OCI-LY3 (cell line): ENCODE data around the gene BRK1.
"Not testable (repeated sequence)": the region's sequence is repeated elsewhere in the genome, so short reads cannot be mapped to it uniquely, and the experiment has no call there.

Experiments used
- H2AFZ ChIP-seq: fragments of 200-600, 300-600 bp; shearing (Covaris generic); 2 replicates; pipeline ENCODE4 v1.6.0; 2014; ENCODE audit warnings: antibody characterized with exemption, low read depth, low read length
- H3K27ac ChIP-seq: fragments of 200-600, 300-600 bp; sonication (generic); 2 replicates; pipeline ENCODE4 v1.5.1; 2014; ENCODE audit warnings: mild to moderate bottlenecking, low read length, moderate library complexity, mixed read lengths
- H3K27me3 ChIP-seq: fragments of 200-600, 300-600 bp; sonication (generic); 2 replicates; pipeline ENCODE4 v1.6.1; 2014; ENCODE audit warnings: low read depth, low read length, mixed read lengths
- H3K36me3 ChIP-seq: fragments of 200-600, 300-600 bp; sonication (generic); replicated peaks from 2 replicates; pipeline ENCODE3; 2014; ENCODE audit warnings: low read depth, low read length, mixed read lengths
- H3K4me1 ChIP-seq: fragments of 300-600, 200-600 bp; sonication (generic); 2 replicates; pipeline ENCODE4 v1.6.1; 2014; ENCODE audit warnings: low read length, mixed read lengths
- H3K4me2 ChIP-seq: fragments of 200-600, 300-600 bp; sonication (generic); 2 replicates; pipeline ENCODE4 v1.6.1; 2014; ENCODE audit warnings: low read length, mixed read lengths
- H3K4me3 ChIP-seq: fragments of 300-600, 200-600 bp; sonication (generic); 2 replicates; pipeline ENCODE4 v1.5.1; 2014; ENCODE audit warnings: antibody characterized with exemption, mild to moderate bottlenecking, low read length, moderate library complexity
- H3K79me2 ChIP-seq: fragments of 300-600, 200-600 bp; shearing (Covaris generic); 2 replicates; pipeline ENCODE4 v1.6.1; 2014; ENCODE audit warnings: mild to moderate bottlenecking, low read length, mixed read lengths
- H3K9ac ChIP-seq: fragments of 300-600, 200-600 bp; shearing (Covaris generic); 2 replicates; pipeline ENCODE4 v1.6.0; 2014; ENCODE audit warnings: mild to moderate bottlenecking, low read length, moderate library complexity
- H3K9me3 ChIP-seq: fragments of 200-600, 300-600 bp; shearing (Covaris generic); 2 replicates; pipeline ENCODE4 v1.6.1; 2014; ENCODE audit warnings: low read length, mixed read lengths; ENCODE audit not compliant: insufficient read depth
- H4K20me1 ChIP-seq: fragments of 200-600, 300-600 bp; sonication (generic); 2 replicates; pipeline ENCODE4 v1.6.1; 2016; ENCODE audit warnings: low read length, mixed read lengths; ENCODE audit not compliant: insufficient read depth
- CTCF ChIP-seq: fragments of 200-600, 300-600 bp; sonication (generic); IDR thresholded peaks from 2 replicates; pipeline ENCODE4 v1.5.1; 2014; ENCODE audit warnings: antibody characterized with exemption, low read length, low read depth
- EZH2phosphoT487 ChIP-seq: fragments of 200-600 bp; shearing (Covaris generic); IDR thresholded peaks from 2 replicates; pipeline ENCODE4 v1.6.1; 2018; ENCODE audit warnings: antibody characterized with exemption, mixed run types, low read depth

The BRK1 gene

GRCh38 chr3:10170915-10171478 is 55.5 kb downstream of the BRK1 start:
- no peaks in the 10 kb centered on the region for H3K27me3 ChIP-seq
- no peaks in the 10 kb centered on the region for H3K36me3 ChIP-seq
- H3K4me2 ChIP-seq, result no peak overlapping the region
- H3K9ac ChIP-seq, result no peak overlapping the region
- no peaks in the 10 kb centered on the region for H3K4me1 ChIP-seq
- no peak overlapping the region for H3K4me3 ChIP-seq
- peaks cover 3% of the 10 kb centered on the region; the same call in 1 of the 2 replicates for H3K9me3 ChIP-seq
- TF ChIP-seq CTCF, result no peak
- no peak for TF ChIP-seq EZH2phosphoT487
- no peaks in the 10 kb centered on the region for H4K20me1 ChIP-seq
- H3K79me2 ChIP-seq, result no peaks in the 10 kb centered on the region
- H3K27ac ChIP-seq, result no peak overlapping the region
- no peak overlapping the region for H2AFZ ChIP-seq

- no peaks in the 10 kb centered on the region for H3K36me3 ChIP-seq
- H3K9ac ChIP-seq, result no peak overlapping the region
- H3K4me2 ChIP-seq, result no peak overlapping the region
- no peak overlapping the region for H3K27ac ChIP-seq
- no peak for TF ChIP-seq CTCF
- no peak for TF ChIP-seq EZH2phosphoT487
- no peaks in the 10 kb centered on the region for H3K27me3 ChIP-seq
- peaks cover 3% of the 10 kb centered on the region; the same call in 1 of the 2 replicates for H3K9me3 ChIP-seq
- no peaks in the 10 kb centered on the region for H3K79me2 ChIP-seq
- no peaks in the 10 kb centered on the region for H4K20me1 ChIP-seq
- no peak overlapping the region for H2AFZ ChIP-seq
- H3K4me3 ChIP-seq, result no peak overlapping the region
- no peaks in the 10 kb centered on the region for H3K4me1 ChIP-seq
Observed at GRCh38 chr3:10173095-10173925, 57.8 kb downstream of the BRK1 start.

GRCh38 chr3:10173926-10174435 is 58.5 kb downstream of the BRK1 start:
- TF ChIP-seq CTCF (no peak), EZH2phosphoT487 (no peak)
- no peak overlapping the region for H3K4me3 ChIP-seq
- no peaks in the 10 kb centered on the region for H3K79me2 ChIP-seq
- no peak overlapping the region for H3K9ac ChIP-seq
- H3K4me1 ChIP-seq, result no peaks in the 10 kb centered on the region
- H2AFZ ChIP-seq, result no peak overlapping the region
- no peaks in the 10 kb centered on the region for H3K36me3 ChIP-seq
- H3K9me3 ChIP-seq, result peaks cover 3% of the 10 kb centered on the region; the same call in 1 of the 2 replicates
- H3K27me3 ChIP-seq, result no peaks in the 10 kb centered on the region
- H3K4me2 ChIP-seq, result no peak overlapping the region
- H3K27ac ChIP-seq, result no peak overlapping the region
- no peaks in the 10 kb centered on the region for H4K20me1 ChIP-seq

- not testable (repeated sequence) for H3K4me1 ChIP-seq, H3K27me3 ChIP-seq, H3K79me2 ChIP-seq, H3K36me3 ChIP-seq, H3K9ac ChIP-seq, H4K20me1 ChIP-seq, H3K27ac ChIP-seq, H2AFZ ChIP-seq, H3K4me3 ChIP-seq, H3K4me2 ChIP-seq, H3K9me3 ChIP-seq
Observed at GRCh38 chr3:10175334-10175733, 59.9 kb downstream of the BRK1 start.

- not testable (repeated sequence) for H4K20me1 ChIP-seq, H3K9me3 ChIP-seq, H3K4me1 ChIP-seq, H3K79me2 ChIP-seq, H3K27me3 ChIP-seq, H3K4me2 ChIP-seq, H3K4me3 ChIP-seq, H3K27ac ChIP-seq, H3K36me3 ChIP-seq, H2AFZ ChIP-seq, H3K9ac ChIP-seq
Observed at GRCh38 chr3:10176150-10176549, 60.7 kb downstream of the BRK1 start.
